GM21526 (cell line): Measurements from ENCODE around the gene OR10A6.

Experiments used
- ATAC-seq: cut with Tn5 transposase; IDR thresholded peaks from one replicate; pipeline ENCODE4 v1.9.1; 2021; ENCODE audit warnings: moderate library complexity; ENCODE audit not compliant: unreplicated experiment, low FRiP score

OR10A6 gene

DNA sequence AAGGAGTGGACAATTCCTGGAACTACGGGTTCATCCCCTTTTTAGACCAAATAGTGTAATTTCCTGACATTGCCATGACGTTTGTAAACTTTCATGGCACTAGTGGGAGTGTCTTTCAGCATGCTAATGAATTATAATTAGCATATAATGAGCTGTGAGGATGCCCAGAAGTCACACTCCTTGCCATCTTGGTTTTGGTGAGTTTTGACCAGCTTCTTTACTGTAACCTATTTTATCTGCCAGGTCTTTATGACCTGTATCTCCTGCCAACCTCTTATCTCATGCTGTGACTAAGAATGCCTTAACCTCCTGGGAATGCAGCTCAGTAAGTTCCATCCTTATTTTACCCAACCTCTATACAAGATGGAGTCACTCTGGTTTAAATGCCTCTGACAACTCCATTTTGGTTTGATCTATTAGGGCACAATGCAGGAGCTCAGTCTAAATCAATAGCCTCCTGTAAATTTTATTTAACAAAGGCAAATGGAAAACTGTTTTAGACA, 20.7 kb downstream of the OR10A6 start:
- no peak for ATAC-seq

DNA sequence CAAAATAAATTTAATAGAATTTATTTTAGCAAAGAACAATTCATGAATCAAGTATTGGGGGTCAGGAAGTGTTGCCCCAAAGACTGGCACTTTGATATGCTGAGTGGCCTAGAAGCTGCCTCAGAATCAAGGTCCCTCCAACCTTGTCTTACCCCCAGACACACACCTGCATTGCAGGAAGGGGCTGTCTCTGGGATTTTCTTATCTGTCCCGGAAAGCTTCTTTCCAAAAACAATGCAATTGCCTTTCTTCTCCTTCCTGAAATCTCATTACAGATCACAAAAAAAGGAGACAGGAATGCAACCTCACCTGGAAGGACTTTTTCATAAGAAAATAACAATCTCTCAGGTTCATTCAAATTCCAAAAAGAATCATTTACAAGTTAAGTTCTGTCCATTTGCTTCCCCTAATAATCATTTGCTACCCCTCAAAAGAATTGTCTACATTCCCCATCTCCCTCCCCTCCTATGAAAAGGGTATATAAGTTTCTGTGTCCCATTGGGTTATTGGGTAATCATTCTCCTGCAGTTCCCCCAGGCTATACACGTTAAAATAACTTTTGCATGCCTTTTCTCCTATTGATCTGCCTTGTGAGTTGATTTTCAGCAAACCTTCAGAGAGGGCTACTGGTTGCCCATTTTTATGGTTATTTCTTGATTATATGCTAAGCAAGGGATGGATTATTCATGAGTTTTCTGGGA, 21.3 kb downstream of the OR10A6 start:
- ATAC-seq: no peak

DNA sequence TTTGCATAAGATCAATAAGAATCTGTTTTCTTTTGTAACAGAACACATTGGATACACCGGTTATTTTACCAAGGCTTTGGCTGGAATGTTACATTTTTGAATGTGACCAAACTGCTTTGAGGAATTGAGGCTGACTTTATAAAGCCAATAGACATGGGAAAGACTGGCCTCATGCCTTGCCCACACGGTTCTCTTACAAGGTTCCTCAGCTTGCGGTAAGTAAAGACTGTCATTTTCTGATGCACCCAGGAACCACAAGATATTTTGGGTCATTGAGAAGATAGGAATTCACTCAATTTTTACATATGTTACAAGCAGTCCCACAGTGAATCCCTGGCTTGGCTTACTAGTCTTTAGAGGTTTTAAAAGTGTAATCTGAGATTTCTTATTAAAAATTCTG, 23.9 kb downstream of the OR10A6 start:
- no peak for ATAC-seq

DNA sequence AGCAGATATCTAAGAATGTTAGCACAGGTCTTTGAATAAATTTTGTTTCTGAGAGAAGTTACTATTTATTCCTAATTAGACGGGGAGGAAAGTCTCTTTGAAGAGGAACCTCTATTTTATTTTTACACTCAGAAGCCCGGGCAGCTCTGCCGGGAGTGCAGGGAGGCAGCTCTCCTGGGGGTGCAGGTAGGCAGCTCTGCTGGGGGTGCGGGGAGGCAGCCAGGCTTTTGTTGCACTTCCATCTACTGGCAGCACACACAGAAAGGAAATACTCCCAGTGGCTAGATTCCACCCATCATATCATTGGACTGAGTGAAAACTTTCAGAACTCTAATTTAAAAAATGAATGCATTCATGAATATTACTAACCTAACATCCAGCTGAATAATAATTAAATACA, 24.6 kb downstream of the OR10A6 start:
- ATAC-seq: no peak

DNA sequence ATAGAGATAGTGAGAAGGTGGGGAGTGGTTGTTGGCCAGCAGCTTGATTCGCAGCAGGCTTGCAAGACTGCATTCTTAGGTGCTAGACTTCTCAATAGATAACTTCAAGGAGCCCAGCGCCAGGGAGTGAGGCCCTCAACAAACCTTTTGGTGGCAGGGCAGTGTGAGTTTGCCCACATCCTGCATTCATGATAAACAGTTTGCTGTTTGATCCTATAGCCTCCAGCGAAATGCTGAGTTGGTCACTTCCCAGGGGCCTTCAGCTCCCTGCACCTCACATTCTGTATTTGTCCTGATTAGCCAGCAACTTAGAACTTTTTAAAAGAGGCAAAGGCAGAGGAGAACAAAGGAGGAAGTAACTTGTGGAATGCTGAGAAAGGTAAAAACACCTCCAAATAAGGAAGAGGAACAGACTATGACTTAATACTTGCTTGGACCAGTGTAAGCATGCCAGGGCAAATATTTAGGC, 25.1 kb downstream of the OR10A6 start:
- no peak for ATAC-seq

DNA sequence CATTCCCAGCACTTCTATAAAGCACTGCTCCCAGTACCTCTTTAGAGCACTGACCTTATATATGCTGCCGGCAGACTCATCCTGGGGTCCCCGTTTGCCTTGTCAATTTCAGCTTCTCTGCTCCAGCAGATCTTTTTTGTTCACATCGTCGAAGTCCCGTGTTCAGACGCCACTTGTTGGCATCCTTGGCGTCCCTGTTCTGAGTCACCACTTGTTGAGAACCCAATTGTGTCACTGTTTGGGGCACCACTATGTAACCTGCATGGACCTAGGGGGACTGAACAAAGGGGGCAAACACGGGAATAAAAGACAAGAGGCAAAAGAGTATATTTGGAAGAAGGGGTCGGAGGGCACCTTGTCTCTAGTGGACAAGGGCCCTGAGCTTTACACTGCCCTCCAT, 25.5 kb downstream of the OR10A6 start:
- no peak for ATAC-seq

DNA sequence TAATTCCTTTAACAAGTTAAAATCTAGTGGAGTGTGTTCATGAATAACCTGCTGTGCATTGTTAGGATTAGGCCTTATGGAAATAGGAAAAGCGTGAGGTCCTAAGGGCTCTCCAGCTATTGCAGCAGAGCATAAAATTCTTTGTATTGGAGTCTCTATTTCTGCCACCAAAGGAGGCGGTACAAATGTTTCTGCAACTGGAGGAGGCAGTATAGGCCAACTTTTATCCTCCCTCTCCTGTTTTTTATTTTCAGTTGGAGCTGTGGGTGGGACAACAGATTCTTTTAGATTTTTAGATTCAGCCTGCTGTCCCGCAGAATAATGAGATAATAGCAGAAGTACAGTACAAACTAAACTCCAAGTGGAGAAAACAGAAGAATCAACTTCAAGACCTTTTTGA, 26.2 kb downstream of the OR10A6 start:
- no peak for ATAC-seq

DNA sequence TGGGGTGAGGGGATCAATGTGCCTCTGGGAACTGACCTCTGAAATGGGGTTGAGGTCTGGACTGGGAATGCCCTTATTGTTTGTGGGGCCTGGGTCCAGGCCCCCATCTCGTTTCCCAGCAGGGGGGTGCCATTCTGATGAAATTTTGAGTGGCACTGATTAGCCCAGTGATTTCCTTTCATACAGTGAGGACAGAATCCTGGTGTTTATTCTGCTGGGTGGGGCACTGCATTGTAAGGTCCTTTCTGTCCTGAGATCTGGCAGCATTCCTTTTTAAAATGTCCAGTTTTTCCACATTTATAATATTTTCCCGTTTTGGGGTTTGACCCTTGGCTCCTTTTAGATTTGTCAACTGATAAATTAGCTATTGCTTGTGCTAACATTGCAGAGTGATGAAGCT, 27.1 kb downstream of the OR10A6 start:
- no peak for ATAC-seq

DNA sequence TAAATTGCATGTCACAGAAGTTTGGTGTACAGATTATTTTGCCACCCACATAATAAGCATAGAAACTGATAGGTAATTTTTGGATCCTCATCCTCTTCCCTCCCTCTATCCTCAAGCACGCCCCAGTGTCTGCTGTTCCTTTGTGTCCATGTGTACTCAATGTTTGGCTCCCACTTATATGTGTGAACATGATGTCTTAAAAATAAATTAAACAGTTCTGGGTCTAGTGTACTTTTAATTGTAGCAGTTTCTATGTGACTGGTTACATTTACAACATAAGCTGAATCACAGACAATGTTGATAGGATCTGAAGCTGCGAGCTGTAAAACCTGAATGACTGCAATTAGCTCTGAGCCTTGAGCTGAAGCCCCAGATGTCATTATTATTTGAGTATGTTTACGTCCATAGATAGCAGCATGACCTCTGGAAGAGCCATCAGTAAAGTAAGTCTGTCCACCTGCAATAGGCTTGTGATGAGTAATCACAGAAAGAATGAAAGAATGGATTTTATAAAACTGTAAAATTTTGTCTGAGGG, 29.7 kb downstream of the OR10A6 start:
- no peak for ATAC-seq

DNA sequence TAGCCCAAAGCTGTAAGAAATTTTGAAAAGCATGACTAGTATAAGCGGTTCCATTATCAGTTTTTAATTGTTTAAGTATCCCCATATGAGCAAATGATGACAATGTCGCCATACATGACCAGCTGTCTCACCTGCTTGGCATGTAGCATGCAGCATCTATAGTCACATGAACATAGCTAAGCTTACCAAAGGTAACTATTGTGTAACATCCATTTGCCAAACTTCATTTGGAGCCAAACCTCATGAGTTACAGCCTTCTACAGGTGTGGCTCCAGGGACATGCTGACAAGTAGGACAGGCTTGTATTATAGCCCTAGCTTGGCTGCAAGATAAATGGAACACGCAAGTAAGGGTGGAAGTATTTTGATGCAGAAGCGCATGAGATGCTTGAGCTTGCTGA, 30.4 kb downstream of the OR10A6 start:
- ATAC-seq: no peak

DNA sequence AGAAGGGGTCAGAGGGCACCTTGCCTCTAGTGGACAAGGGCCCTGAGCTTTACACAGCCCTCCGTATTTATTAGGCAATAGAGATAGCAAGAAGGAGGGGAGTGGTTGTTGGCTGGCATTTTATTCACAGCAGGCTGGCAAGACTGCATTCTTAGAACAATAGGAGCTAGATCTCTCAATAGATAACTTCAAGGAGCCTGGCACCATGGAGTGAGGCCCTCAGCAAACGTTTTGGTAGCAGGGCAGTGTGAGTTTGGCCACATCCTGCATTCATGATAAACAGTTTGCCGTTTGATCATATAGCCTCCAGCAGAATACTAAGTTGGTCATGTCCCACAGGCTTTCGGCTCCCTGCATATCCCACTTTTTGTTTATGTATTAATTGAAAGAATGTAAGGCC, 31.6 kb downstream of the OR10A6 start:
- ATAC-seq: no peak

DNA sequence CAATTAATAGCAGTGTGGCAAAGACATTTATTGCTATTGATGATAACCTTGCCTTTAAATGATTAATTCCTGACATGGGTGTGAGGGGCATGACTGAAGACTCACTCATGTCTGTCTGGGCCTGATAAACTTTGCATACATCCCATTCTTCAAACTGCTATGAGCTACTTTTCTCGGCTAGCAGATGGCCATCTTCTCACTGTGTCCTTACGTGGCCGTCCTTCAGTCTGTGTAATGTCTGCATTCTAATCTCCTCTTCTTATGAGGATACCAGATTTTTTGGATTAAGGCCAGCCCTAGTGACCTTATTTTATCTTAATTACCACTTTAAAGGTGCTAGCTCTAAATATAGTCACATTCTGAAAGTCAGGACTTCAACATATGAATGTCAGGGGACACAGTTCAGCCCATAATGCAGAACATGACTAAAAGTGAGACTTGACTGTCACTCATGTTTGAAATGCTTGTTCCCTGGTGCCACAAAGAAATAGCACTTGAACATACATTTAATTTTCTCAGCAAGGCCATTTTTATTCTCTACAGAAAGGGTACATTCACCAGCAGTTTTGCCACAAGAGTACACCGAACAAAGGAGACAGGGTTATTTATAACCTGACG, 32.3 kb downstream of the OR10A6 start:
- no peak for ATAC-seq

DNA sequence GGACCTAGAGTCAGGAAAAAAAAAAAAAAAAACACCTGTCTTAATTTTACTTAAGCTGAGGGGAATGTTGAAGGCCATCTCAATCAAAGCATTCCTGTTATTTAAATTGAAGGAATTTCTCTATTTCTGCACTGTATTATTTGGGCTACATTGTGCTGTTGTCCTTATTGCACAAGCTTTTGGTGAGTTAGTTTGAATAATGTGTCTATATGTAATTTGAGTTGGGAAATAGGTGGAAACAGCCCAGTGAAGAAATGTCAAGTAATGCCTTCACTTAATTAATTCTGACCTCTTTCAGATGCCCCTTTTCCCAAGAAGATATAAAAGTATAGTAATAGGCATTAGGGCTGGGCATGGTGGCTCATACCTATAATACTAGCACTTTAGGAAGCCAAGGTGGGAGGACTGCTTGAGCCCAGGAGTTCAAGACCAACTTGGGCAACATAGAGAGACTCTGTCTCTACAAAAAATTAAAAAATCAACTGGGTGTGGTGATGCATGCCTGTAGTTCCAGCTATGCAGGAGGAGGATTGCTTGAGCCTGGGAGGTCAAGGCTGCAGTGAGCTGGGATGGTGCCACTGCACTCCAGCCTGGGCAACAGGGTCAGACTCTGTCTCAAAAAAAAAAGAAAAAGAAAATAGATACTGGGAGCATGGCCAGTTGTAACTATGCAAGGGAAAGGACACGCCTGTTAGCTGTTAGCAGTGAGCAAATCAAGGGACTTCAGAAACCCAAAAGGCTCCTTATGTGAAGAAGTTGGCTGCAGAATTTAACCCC, 34.9 kb downstream of the OR10A6 start:
- ATAC-seq: no peak

DNA sequence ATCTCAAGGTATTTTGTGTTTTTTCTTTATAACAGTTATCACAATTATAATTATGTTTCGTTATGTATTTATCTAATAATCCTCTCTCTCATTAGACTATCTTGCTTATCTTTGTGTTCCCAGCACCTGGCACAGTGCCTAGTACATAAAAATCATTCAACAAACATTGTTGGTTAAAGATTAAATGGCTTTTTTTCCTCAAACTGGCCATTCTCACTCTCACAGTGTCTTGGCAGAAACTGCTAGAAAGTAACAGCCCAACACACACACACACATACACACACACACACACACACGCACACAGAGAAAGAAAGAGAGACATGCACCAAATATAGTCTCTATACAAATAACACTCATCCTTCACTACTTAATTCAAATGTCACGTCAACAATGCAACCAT, 36.8 kb downstream of the OR10A6 start:
- no peak for ATAC-seq

DNA sequence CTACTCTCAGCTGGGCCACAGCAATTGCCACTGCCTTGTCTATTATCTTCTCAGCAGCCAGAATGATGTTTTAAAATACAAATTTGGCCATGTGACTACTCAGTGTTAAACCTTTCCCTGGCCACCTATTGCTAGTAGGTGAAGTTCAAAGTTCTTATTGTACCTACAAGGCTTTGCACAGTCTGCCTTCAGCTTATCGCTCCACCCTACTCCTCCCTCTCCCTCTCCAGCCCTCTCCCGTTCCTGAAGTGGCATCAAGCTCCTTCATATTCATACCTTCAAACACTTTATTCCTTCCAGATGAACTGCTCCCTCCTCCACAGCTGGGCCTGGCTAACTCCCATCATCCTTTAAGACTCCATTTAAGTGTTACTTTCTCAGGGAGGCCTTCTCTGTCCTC, 37.3 kb downstream of the OR10A6 start:
- ATAC-seq: no peak

DNA sequence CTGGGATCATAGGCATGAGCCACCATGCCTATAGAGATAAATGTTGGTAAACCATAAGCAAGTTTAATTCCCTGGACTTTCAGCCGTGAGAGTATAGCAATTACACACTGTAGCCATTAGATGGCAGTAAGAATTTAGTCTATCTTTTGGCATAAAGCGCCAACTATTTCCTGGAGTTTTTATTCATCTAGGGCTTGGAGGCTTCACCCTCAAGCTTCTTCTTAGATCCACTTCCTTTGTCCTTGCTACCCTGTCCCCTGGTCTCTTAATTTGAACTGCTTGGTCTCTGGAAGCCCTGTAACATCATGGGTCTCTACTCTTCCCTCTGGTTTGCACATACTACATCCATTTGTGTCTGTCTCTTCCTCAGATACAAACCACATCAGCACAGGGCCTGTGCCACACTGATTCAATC, 38.2 kb downstream of the OR10A6 start:
- ATAC-seq: peak; percentile 83

DNA sequence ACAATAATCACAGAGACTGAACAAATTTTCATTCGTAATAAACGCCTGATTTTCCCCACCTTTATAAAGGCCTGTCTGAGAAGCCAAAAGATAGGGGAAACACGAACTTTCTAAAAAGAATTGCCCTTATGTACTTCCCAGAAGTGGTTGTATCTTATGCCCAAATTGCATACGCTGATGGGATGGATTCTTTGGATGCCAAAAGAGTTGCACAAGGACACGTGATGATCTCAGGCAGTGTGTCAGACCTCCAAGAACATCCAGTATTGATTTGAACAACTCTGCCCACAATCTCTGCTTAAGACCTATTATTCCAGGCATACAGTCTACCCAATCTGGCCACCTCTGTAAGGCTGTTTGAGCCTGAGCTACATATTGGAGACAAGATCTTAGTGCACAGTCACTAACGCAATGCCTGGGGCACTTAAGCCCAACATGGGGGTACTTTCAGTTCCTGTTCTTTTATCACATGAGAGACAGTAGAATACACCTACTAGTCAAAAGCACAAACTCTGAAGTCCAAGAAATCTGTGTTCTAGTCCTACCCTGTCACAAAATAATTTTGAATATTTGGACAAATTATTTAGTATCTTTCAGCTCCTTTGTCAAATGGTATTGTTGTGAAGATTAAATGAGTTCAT, 38.9 kb downstream of the OR10A6 start:
- ATAC-seq: peak; percentile 71

DNA sequence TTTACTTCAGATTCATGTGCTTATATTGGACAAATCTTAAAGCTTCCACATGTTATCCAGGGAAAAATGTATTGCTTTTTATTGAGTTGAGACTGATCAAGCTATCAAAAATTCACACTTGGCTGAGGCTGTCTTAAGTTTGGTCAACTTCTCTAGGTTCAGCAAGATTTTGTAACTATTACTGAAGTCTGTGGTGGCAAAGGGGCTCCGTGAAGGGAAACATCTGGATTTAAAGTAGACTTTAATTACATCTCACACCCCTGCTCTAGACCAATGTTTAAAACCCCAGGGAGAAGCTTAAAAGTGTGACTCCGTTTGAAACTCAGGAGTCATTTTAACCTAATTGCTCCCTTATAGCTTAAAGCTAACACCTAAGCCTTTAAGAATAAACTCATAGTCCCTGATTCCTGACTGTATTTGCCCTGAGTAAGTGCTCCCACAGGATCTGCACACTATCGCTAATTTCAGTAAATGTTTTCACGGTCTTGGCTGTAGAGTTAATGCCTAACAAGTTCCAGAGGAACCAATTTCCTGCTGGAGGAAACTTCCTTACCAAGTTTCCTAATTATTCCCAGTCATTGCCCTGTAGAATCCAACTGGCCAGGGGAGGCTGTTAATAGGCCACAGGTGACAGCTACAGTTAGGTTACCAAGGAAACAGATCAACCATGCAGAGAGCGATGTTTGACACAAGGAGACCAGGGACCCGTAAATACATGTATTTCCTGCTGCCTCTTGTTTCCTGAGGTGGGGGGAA, 40.5 kb downstream of the OR10A6 start:
- ATAC-seq: no peak

DNA sequence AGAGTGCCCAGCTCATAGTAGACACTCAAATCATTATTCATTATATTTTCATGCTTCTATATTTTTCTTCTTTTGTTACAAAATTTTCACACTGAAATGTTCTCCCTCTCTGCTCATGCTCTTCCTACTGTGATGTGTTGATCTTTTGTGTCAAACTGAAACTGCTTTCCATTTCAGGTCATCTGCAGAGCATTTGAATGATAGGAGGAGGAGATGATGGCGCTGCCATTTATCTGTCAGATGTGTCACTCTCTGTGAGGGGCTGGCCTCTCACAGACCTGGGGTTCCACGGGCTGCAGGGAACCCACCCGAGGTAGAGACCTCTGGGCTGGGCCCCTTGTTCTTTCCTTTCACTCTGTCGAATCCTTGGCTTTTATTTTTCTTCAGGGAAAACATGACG, 41.1 kb downstream of the OR10A6 start:
- no peak for ATAC-seq

DNA sequence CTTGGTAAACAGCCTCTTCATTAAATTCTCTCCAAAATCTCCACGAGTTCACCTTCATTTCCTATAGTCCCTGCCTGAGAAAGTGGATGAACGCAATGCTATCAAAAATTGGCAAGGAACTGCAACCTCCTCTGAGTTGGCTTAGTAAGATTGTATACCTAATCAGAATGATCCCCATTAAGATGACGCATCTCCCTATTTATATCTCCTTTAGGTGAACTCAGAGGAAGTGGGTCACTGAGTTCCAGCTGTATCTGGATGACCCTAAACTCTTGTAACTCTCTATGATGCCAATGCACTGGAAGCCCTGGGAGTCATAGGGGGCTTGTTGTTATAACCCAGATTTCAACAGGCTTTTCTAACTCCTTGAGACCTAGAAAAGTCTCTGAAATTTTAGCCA, 48.2 kb downstream of the OR10A6 start:
- no peak for ATAC-seq
